Activated T-cell treated with anti-CD3 and anti-CD28 coated beads, Interleukin-2, amount 50 U/mL, for 24 hours (primary cell): ENCODE measurements around the gene USP36.

Source experiments
- DNase-seq: peaks from one replicate; pipeline ENCODE4 v3.0.0-alpha.2; 2020
- H3K27ac Mint-ChIP-seq: 2 replicates; pipeline ENCODE4 v1.8.0; 2020; ENCODE audit warnings: mild to moderate bottlenecking, mixed read lengths
- H3K27me3 Mint-ChIP-seq: 2 replicates; pipeline ENCODE4 v1.8.0; 2020; ENCODE audit warnings: mixed read lengths
- H3K36me3 Mint-ChIP-seq: 2 replicates; pipeline ENCODE4 v1.8.0; 2020; ENCODE audit warnings: low read depth, mixed read lengths
- H3K4me1 Mint-ChIP-seq: 2 replicates; pipeline ENCODE4 v1.8.0; 2020; ENCODE audit warnings: low read depth, mixed read lengths
- H3K4me3 Mint-ChIP-seq: 2 replicates; pipeline ENCODE4 v1.8.0; 2020; ENCODE audit warnings: mild to moderate bottlenecking, moderate library complexity, mixed read lengths
- H3K9me3 Mint-ChIP-seq: 2 replicates; pipeline ENCODE4 v1.8.0; 2020; ENCODE audit warnings: mixed read lengths

The USP36 gene

GRCh38 chr17:78834571-78834970 lies 6.0 kb downstream of the USP36 start:
- Mint-ChIP-seq H3K36me3 (peaks cover 98% of the 10 kb centered on the region), H3K27ac (no peak overlapping the region), H3K27me3 (no peaks in the 10 kb centered on the region), H3K4me1 (peaks cover 50% of the 10 kb centered on the region), H3K4me3 (no peak overlapping the region), H3K9me3 (no peaks in the 10 kb centered on the region)
- DNase-seq, result no peak

- Mint-ChIP-seq H3K4me1 (peaks cover 35% of the 10 kb centered on the region), H3K27ac (no peak overlapping the region), H3K27me3 (no peaks in the 10 kb centered on the region), H3K9me3 (no peaks in the 10 kb centered on the region), H3K36me3 (peaks cover 98% of the 10 kb centered on the region), H3K4me3 (no peak overlapping the region)
- no peak for DNase-seq
Measured at GRCh38 chr17:78832541-78832810, 8.1 kb downstream of the USP36 start.

GRCh38 chr17:78831688-78832540 lies 8.7 kb downstream of the USP36 start:
- Mint-ChIP-seq H3K4me3 (no peak overlapping the region), H3K27ac (no peak overlapping the region), H3K36me3 (peaks cover 99% of the 10 kb centered on the region), H3K27me3 (no peaks in the 10 kb centered on the region), H3K9me3 (no peaks in the 10 kb centered on the region), H3K4me1 (peaks cover 30% of the 10 kb centered on the region)
- no peak for DNase-seq

- H3K9me3 Mint-ChIP-seq, result no peaks in the 10 kb centered on the region
- no peaks in the 10 kb centered on the region for H3K27me3 Mint-ChIP-seq
- H3K36me3 Mint-ChIP-seq, result peaks cover 100% of the 10 kb centered on the region
- H3K4me1 Mint-ChIP-seq, result peaks cover 32% of the 10 kb centered on the region
- DNase-seq, result no peak
- no peak overlapping the region for H3K4me3 Mint-ChIP-seq
- no peak overlapping the region for H3K27ac Mint-ChIP-seq
Measured at GRCh38 chr17:78829477-78829876, 11.1 kb downstream of the USP36 start.

GRCh38 chr17:78828470-78829185 lies 12.0 kb downstream of the USP36 start:
- Mint-ChIP-seq H3K36me3 (peaks cover 100% of the 10 kb centered on the region), H3K4me3 (no peak overlapping the region), H3K4me1 (peaks cover 36% of the 10 kb centered on the region), H3K9me3 (no peaks in the 10 kb centered on the region), H3K27me3 (no peaks in the 10 kb centered on the region), H3K27ac (peak overlapping the region; percentile 61)
- DNase-seq, result no peak

- H3K27me3 Mint-ChIP-seq, result no peaks in the 10 kb centered on the region
- H3K27ac Mint-ChIP-seq, result peak overlapping the region; percentile 73
Measured at GRCh38 chr17:78826836-78827509, 13.6 kb downstream of the USP36 start.

DNA sequence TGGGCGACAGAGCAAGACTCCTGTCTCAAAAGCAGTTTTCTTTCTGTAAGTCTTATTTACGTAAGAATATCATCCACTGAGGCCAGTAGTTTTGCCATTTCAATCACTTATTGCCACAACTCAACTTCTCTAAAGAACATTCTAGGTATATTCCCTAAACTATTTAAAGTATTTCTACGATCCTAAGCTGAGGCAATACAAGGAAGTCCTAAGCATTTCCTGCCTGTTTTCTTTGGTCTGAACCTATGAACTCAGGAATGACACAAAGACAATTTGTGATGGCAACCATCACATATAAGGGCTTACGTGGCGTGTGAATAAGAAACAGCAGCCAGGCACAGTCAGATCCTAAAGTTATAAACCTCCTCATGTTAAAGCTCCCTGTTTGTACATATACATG lies 14.2 kb downstream of the USP36 start:
- Mint-ChIP-seq H3K4me3 (no peak overlapping the region), H3K36me3 (peaks cover 100% of the 10 kb centered on the region), H3K27ac (peak overlapping the region; percentile 73), H3K9me3 (no peaks in the 10 kb centered on the region), H3K27me3 (no peaks in the 10 kb centered on the region), H3K4me1 (peaks cover 48% of the 10 kb centered on the region)
- no peak for DNase-seq

More at GRCh38 chr17:78826836-78827509, 13.6 kb downstream of the USP36 start:
- Mint-ChIP-seq H3K4me3 (no peak overlapping the region), H3K4me1 (peaks cover 45% of the 10 kb centered on the region), H3K9me3 (no peaks in the 10 kb centered on the region), H3K36me3 (peaks cover 100% of the 10 kb centered on the region)
- DNase-seq, result no peak

DNA sequence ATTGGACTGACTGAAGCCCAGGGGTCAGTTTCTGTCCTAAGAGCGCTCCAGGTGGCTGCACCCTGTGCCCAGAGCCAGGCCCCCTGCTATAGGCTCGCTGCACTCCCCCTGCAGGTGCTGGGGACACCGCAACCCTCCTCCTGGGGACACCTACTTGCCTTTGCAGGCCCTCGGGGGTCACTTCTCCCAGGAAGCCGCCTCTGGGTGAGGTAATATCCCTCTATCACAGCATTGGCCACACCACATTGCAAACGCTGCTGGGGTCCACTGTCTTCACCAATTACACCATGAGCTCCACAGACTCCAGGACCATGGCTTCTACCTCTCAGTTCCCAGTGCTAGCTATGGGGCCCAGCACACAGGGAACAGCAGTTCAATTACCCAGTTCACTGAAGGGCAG lies 14.9 kb downstream of the USP36 start:
- peaks cover 53% of the 10 kb centered on the region for H3K4me1 Mint-ChIP-seq
- no peak overlapping the region for H3K4me3 Mint-ChIP-seq
- H3K36me3 Mint-ChIP-seq, result peaks cover 99% of the 10 kb centered on the region
- H3K27ac Mint-ChIP-seq, result peak overlapping the region; percentile 23
- DNase-seq, result no peak
- no peaks in the 10 kb centered on the region for H3K27me3 Mint-ChIP-seq
- no peaks in the 10 kb centered on the region for H3K9me3 Mint-ChIP-seq

GRCh38 chr17:78824240-78824639 lies 16.4 kb downstream of the USP36 start:
- DNase-seq, result no peak
- no peak overlapping the region for H3K4me3 Mint-ChIP-seq
- H3K27ac Mint-ChIP-seq, result peak overlapping the region; percentile 84
- H3K27me3 Mint-ChIP-seq, result no peaks in the 10 kb centered on the region
- H3K36me3 Mint-ChIP-seq, result peaks cover 99% of the 10 kb centered on the region
- H3K4me1 Mint-ChIP-seq, result peaks cover 60% of the 10 kb centered on the region
- no peaks in the 10 kb centered on the region for H3K9me3 Mint-ChIP-seq

- H3K4me3 Mint-ChIP-seq, result no peak overlapping the region
- H3K4me1 Mint-ChIP-seq, result peaks cover 66% of the 10 kb centered on the region
- DNase-seq, result no peak
- no peaks in the 10 kb centered on the region for H3K9me3 Mint-ChIP-seq
- H3K27me3 Mint-ChIP-seq, result no peaks in the 10 kb centered on the region
- peaks cover 99% of the 10 kb centered on the region for H3K36me3 Mint-ChIP-seq
- peak overlapping the region; percentile 84 for H3K27ac Mint-ChIP-seq
Measured at GRCh38 chr17:78823282-78824046, 17.1 kb downstream of the USP36 start.

GRCh38 chr17:78822552-78822951 lies 18.1 kb downstream of the USP36 start:
- no peak for DNase-seq
- H3K36me3 Mint-ChIP-seq, result peaks cover 99% of the 10 kb centered on the region
- H3K27me3 Mint-ChIP-seq, result no peaks in the 10 kb centered on the region
- peak overlapping the region; percentile 84 for H3K27ac Mint-ChIP-seq
- no peak overlapping the region for H3K4me3 Mint-ChIP-seq
- peaks cover 73% of the 10 kb centered on the region for H3K4me1 Mint-ChIP-seq
- H3K9me3 Mint-ChIP-seq, result no peaks in the 10 kb centered on the region

DNA sequence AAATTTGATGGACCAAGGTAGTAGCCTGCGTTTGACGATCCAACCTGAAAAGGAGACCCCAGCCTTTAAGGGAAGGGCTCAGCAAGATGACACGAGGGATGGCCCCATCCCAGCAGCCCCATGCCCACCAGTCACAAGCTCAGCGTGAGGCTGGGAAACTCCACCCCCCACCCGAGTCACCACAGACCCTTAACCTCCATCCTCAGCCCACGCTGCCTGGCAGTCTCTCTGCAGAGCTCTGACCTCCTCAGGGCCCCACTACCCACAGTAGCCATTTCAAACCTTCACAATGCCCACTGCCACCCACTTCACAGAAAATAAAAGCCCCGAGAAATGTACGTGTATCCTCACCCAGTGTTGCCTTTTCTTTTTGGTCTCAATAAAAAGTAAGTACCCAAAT lies 18.7 kb downstream of the USP36 start:
- H3K9me3 Mint-ChIP-seq, result no peaks in the 10 kb centered on the region
- no peaks in the 10 kb centered on the region for H3K27me3 Mint-ChIP-seq
- peak overlapping the region; percentile 81 for H3K27ac Mint-ChIP-seq
- no peak for DNase-seq
- peaks cover 99% of the 10 kb centered on the region for H3K36me3 Mint-ChIP-seq
- H3K4me1 Mint-ChIP-seq, result peaks cover 79% of the 10 kb centered on the region
- H3K4me3 Mint-ChIP-seq, result no peak overlapping the region

DNA sequence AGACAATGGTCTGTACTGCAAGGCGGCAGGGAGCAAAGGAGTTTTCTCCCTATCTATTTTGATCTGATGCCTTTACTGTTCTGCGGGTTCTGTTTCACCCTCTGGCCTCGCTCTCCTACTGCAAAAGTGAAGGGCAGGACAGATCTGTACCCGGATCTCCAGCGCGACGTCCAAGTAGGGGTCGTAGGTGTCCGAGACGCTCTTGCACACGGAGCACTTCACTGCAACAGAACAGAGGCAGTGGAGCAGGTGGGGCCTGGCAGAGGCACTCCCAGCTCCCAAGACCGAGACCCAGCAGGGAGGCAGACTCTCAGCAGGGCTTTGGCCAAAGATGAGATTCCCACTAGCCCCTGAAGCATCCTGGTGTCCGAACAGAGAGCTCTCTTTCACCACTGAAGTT lies 19.8 kb downstream of the USP36 start:
- DNase-seq, result no peak
- Mint-ChIP-seq H3K36me3 (peaks cover 99% of the 10 kb centered on the region), H3K27me3 (no peaks in the 10 kb centered on the region), H3K4me1 (peaks cover 82% of the 10 kb centered on the region), H3K4me3 (no peak overlapping the region), H3K27ac (peak overlapping the region; percentile 92), H3K9me3 (no peaks in the 10 kb centered on the region)
